GM18858 (cell line): ENCODE data around the gene NID1.
"Not testable (repeated sequence)": the region's sequence is repeated elsewhere in the genome, so short reads cannot be mapped to it uniquely, and the experiment has no call there.

Experiments used
- ATAC-seq: cut with Tn5 transposase; IDR thresholded peaks from one replicate; pipeline ENCODE4 v1.9.1; 2021; ENCODE audit not compliant: unreplicated experiment

NID1 gene

DNA sequence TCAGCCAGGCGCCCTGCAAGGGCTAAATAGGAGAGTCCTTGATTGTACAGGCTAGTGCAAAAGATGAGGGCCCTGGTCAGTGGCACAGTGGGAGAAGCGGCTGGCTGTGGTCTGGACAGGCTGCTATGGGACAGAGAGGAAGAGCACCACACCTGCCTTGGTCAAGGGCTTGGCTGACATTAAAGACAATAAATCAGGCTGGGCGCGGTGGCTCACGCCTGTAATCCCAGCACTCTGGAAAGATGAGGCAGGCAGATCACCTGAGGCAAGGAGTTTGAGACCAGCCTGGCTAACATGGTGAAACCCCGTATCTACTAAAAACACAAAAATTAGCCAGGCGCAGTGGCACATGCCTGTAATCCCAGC is 62.9 kb downstream of the NID1 start:
- no peak for ATAC-seq

DNA sequence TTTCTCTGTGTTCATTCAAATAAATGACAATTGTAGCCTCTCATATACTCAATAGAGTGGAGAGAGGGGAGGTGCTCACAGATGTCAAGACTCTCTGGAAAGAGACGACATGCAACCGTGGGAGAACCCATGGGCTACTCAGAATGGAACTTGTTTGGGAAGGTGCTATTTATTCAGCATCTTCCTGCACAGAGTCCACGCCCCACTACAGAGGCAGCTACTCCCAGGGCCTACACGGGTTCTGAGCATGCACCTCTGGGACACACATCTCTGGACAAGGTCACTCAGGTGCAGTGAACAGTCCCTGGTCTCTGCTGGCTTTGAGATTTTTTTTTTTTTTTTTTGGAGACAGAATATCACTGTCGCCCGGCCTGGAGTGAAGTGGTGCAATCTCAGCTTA is 64.1 kb downstream of the NID1 start:
- no peak for ATAC-seq

DNA sequence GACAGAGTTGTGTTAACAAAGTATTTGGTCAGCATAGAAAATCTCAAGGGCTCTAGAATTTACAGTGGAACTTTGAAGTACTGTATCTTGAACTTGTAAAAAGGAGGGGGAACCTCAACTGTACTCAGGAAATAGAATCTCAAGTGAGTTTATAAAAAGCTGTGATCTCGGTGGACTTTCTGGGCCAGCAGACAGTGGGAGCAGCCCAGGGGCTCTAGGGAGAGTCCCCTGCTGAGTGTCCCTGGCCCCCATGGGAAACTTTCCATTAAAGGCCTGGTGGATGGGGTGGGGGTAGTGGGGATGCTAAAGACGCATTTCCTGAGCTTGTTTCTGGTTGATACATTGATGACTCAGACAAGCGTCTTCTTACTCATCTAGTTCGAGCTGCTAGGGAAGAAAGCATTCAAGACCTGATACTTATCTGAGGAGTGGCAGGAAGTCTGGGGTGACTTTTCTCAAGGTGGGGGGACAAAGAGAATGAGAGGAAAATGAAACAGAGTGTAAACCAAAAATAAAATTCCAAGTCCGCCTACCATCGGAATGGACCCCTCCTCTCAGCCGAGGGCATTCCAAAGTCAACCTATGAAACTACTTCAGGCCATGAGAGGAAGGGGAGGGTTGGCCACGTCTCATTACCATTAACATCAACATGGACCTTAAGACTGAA is 65.5 kb downstream of the NID1 start:
- ATAC-seq: peak; percentile 77

DNA sequence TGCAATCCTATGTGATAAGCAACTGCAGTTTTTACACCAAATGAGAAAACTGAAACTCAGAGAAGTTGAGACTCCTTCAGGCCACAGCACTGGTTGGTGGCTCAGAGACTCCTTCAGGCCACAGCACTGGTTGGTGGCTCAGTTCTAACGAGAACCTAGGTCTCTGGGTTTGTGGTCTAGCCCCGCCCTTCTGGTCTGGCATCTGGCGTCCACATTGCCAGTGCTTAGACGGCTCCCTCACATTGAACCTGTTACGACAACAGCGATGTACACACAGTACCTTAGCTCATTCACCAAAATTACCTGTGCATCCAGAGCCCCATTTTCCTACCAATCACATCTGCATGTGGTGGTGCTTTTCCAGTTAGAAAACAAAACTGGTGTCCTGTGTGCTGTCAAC is 66.1 kb downstream of the NID1 start:
- peak; percentile 11 for ATAC-seq

DNA sequence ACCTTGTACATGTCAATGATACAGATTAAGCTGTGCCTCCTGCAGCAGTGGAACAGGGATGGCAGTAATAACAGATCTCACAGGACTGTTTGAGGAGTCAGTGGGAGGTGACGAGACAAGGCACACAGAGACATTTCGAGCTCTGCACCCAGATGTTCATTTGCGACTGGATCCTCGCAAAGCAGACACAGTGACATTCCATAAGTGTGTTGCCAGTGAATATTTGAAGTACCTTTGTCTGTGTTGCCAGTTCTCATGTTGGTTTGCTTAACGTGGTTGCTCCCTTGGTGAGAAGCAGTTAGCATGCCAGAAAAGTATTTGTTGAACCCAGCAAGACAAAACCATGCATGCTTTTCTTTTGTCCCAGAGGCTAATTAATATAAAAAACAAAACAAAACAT is 67.0 kb downstream of the NID1 start:
- ATAC-seq: no peak

DNA sequence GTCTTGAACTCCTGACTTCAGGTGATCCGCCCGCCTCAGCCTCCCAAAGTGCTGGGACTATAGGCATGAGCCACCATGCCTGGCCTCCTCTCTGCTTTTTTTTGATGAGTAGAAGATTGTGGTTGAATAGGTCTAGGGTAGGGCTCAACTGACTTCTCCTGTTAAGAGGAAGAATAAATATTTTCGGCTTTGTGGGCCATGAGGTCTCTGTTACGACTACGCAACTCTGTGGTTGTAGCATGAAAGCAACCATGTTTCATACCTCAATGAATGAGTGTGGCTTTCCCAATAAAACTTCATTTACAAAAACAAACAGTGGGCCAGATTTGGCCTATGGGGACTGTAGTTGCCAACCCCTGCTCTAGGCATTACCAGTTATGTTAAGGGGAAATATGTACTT is 67.8 kb downstream of the NID1 start:
- no peak for ATAC-seq

DNA sequence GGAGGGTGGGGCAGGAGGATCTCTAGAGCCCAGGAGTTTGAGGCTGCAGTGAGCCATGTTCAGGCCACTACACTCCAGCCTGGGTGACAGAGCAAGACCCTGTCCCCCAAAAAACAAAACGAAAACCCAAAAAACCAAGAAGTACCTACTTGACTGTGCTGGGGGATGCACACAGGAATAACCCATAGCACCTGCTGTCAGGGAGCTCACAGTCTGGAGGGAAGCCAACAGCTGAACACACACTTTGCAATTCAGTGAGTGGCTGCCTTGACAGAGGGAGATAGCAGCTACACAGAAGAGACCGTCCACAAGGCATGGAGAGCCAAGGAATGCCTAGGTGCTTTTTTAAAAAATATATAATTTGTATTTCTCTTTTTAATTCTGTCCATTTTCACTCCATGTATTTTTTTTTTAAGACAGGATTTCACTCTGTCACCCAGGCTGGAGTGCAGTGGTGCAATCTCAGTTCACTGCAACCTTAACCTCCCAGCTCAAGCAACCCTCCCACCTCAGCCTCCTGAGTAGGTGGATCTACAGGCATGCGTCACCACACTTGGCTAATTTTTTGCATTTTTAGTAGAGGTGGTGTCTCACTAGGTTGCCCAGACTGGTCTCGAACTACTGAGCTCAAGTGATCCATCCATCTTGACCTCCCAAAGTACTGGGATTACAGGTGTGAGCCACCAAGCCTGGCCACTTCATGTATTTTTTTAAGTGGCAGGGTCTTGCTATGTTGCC is 68.7 kb downstream of the NID1 start:
- no peak for ATAC-seq

DNA sequence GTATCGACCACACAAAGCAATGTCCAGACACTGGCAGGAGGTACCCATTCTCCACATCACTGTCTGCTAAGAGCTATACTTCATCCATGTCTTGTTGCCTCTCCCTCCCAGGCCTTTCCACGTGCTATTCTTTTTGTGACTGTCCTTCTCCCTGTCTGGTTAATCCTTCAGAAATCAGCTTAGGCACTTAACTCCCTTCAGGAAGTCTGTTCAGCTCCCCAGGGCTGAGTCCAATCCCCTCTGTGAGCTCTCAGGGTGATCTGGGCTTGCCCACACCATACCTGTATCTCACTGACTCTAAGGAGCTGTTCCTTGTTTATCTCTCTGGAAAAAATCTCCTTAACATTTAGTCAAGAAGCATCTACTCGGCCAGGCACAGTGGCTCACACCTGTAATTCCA is 69.4 kb downstream of the NID1 start:
- ATAC-seq: no peak

DNA sequence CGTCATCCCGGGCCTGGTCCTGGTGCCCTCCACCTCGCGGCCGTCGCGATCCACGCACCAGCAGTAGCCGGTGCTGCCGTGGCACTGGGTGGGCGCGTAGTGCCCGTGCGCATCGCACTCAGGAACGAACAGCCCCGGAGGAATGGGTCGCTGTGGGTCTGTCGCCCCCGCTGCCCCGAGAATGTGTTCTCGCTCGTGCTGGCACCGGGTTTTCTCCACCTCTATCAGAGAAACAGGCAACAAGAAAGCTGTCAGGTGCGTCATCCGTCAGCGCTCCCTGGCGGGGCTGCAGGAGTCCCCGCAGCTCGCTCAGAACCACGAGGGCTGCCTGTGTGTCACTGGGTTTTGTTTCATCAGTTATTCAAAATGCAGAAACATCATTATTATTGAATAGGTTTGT is 71.2 kb downstream of the NID1 start:
- ATAC-seq: no peak

DNA sequence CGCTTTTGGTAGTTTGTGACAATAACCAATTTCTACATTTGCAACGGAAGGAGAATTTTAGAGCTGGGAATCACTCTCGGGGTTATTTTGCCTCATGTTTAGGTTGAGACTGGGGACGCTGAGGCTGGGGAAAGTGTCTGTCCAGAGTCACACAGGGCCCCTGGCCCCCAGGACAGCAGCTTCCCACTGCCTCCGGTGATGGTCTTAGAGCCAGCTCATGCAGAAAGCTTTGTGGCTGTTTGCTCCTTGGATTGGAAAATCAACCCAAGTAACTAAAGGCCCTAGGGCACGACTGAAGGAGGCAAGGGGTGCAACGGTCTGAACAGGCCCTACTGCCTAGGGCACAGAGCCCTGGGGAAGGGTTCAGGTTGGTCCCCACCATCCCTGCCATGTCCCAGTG is 72.0 kb downstream of the NID1 start:
- no peak for ATAC-seq

DNA sequence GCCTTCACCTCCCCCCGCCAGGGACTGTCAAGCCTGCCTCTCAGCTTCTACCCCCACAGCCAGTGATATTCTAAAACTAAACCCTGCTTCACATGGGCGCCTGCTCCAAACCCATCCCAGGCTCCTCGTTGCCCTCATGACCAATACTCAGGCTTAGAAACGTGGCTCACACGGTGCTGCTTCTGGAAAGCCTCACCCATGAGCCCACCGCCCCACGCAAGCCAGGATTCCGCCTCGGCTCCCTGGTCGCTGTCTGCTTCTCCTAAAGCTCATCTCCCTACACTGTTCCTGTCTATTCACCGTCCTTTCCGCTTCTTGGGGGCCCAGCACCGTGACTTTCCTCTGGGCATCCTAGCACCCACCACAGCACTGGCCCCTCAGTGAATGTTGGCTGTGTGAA is 72.5 kb downstream of the NID1 start:
- no peak for ATAC-seq

DNA sequence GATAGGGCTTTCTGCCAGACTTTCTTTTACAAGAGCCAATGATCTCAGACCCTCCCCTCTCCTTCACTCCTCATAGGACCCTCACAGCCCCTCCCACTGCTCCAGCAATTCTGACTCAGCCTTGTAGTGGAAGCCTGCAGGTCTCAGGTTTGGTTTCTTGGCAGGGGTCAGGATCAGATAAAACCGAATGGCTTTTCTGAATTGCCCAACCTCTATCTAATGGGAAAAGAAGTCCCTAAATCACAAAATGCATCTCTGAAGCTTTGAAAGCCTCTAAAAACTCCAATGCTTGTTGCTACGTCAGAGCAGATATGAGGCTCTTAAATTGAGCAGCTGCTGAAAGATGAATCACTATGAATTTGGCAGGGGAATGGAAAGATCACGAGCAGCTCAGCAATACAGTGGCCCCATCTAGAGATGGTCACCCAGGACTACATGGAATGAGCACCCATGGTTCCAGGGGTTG is 74.5 kb downstream of the NID1 start:
- ATAC-seq: no peak

DNA sequence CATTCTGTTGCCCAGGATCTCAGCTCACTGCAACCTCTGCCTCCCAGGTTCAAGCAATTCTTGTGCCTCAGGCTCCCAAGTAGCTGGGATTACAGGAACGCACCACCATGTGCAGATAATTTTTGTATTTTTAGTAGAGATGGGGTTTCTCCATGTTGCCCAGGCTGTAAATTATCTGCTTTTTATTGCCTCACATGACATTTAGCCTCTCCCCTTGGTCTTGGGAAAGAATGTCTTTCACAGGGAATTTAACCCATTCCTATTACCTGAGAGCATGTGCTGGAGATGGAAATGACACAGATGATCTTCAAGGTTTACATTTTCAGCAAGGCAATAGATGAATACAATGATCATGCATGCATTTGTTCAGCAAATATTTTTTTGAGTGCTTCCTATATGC is 75.8 kb downstream of the NID1 start:
- ATAC-seq: no peak

DNA sequence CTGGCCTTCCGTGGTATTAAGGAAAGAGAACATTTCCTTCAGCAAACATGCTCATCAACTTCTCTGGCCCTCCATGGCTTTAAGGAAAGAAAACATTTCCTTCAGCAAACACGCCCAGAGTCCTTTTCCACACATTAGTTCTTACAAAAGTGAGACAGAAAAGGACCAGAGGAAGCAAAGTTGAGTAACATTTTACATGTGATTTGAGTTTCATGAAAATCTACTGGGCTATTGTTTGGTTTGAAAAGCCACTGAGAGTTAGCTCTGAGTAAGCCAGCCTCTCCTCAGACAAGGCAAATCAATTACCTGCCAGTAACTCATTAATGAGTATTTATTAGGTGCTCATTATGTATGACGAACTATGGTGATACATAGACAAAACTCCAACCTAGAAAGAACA is 78.0 kb downstream of the NID1 start:
- no peak for ATAC-seq

DNA sequence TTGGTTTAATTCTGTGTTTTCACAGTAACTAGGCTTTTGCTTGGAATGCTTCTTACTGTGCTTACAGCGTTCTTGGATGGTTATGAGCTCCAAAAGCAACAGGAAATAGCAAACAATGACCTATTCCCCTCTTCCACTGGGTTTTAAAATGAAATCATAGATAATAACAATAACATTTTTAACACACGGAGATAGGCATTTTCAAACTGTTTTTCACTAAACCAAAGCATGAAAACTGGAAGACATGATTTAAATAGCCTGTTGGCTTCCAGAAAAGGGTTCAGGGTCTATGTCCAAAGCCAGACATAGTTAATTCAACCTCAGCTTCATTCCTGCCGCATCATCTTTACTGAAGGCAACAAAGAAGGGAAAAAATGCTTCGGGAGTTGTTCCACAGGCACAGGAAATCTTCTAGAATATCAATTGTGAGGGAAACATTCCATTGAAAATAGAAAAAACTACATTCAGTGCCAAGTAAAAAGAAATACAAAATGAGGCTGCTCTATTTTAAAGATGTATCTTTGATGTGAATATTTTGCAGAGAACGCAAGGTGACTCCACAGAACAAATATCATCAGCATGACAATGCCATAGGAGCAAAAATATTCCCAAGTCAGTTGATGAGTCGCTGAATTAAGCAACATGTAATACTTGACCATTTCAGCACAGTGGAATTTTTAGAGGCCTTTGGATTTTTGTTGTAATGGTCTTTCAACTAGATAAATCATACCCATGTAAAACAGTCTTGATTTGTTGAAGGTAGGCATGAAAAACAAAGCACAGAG is 80.7 kb downstream of the NID1 start:
- ATAC-seq: no peak

DNA sequence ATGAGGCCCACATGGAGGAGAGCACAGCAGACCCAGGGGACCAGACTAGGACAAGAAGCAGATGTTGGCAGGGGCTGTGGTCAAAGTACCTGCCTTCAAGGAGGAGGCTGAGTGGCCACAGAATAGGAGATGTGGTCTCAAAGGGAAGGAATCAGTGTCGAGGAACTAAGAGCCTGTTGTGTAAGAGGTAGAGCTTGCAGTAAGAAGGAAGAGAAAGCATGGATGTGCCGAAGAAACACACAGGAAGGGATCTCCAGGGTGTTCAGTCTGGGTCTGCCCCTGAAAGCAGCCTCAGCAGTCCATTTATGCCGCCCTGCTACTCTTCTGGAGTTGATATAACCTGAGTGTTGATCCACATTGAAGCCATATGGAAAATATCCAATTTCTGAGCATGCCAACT is 83.9 kb downstream of the NID1 start:
- no peak for ATAC-seq

DNA sequence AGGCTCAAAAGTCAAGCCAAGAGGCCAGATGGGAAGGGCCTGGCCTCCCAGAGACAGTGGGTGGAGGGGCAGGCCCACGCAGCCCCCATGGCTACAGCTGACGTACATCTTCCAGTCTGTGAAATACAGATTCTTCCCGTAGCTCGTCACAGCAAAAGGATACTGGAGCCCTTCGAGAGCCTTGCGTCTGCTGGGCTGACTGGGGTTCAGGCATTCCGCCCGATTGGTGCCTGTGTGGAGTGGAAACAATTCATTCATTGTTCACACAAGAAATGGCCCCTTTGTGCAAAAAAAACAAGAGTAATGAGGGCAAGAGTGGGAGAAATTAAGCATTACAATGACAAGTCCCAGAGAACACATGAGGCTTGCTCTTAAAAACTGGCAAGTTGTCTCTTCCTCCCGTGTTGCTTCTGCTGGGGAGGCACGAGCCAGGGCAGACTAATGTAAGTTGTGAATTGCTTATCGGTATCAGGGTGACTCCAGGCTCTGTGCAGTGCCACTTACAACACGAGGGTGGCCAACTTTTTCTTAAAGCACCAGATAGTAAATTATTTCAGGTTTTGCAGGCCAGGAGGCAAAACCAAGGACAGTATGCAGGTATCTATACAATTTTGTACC is 85.1 kb downstream of the NID1 start:
- no peak for ATAC-seq

DNA sequence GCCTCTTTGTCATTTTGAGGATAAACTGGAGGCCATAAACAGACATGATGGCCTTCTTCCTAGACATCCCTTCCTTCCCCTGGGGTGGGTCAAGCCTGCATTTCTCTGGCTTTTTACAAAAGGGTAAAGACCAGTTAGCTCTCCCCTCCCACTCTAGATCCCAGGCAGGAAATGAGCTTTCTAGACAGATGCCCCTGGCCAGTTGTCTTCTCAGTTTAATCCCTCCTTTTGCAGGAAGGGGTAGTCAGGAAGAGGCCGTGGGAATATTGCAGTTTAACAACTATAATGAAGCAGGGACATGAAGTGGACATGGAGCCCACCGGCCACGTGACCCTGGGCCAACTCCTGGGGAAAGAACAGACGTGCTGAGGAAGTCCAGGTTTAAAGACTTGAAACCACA is 85.7 kb downstream of the NID1 start:
- no peak for ATAC-seq

DNA sequence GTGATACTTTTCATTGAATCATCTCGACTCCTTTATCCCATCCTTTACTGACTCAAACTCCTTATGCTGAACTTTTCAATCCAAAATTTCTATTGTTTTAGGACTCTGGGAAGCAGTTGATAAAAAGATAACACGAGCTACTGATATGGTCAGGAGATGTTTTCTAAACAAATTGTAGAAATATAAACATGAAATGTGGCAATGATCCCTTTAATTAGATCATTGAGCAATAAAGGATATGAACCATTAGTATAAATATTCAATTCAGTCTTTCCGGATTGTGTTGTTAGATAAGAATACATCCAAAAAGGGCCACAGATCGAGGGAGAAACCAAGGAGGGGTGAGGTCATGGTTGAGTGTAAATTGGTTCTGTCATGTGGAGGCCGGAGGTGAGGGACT is 88.4 kb downstream of the NID1 start:
- no peak for ATAC-seq

DNA sequence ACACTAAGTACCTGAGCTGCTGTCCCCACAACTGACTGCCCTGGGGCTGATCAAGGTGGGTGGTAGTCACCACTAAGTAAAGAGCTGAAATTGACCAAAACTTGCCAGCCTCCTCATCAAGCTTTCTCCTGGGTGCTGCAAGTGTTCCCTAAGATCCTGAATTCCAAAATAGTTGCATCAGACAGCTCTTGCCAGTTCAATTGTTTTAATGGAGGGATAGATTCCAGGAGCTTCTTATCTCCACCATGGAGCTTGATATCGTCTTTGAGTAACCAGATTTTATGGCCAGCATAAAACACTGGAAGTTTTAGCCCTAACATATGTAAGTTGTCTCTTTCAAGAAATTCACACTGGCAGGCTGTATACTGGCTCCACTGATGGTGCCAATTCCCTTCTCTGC is 90.3 kb downstream of the NID1 start:
- no peak for ATAC-seq

DNA sequence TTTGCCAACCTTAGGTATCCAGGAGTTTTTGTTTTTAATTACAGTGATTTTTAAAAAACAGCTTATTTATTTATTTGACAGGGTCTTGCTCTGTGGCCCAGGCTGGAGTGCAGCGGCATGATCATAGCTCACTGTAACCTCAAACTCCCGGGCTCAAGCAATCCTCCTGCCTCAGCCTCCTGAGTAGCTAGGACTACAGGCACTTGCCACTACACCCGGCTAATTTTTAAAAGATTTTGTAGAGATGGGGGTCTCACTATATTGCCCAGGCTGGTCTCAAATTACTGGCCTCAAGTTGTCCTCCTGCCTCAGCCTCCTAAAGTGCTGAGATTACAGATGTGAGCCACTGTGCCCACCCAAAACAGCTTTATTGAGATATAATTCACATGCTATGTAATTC is 92.2 kb downstream of the NID1 start:
- not testable (repeated sequence) for ATAC-seq

DNA sequence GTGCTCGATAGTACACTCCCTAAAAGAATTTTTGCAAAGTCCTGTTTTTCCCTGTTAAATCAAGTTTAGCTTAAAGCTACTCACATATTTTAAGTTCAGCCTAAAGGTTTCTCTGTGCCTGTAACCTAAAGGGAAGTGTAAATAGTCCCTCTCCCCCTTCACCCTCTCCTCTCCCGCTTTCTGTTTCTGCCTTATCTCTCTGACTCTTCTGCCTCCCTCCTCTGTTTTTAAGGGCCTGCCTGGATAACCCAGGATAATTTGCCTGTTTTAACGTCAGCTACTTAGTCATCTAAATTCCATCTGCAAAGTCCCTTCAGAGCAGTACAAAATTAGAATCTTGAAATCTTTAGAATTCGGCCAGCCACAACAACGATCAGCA is 92.6 kb downstream of the NID1 start:
- ATAC-seq: peak; percentile 25
